ENCODE data around the gene EFNB3.

- no peak for TF ChIP-seq POLR2A (IDR thresholded peaks at IDR 0.05; ENCODE audit: low read depth, low read length)
- no peak for TF ChIP-seq CTCF (conservative IDR thresholded peaks at IDR 0.05; ENCODE audit: low read depth, low read length)
- TF ChIP-seq BHLHE40 (IDR thresholded peaks at IDR 0.05; ENCODE audit: low read depth, low read length), result no peak
- no peak for TF ChIP-seq ELK1 (IDR thresholded peaks at IDR 0.05; ENCODE audit: borderline replicate concordance, low read depth, low read length)
- TF ChIP-seq CEBPB (IDR thresholded peaks at IDR 0.05; ENCODE audit: low read depth, low read length), result no peak
- TF ChIP-seq RCOR1 (IDR thresholded peaks at IDR 0.05; ENCODE audit: insufficient replicate concordance, low read length), result no peak
- no peak for TF ChIP-seq MAZ (IDR thresholded peaks at IDR 0.05; ENCODE audit: borderline replicate concordance, low read depth, low read length)
- no peak for TF ChIP-seq RFX5 (IDR thresholded peaks at IDR 0.05; ENCODE audit: low read depth, low read length)
- no peak for TF ChIP-seq MXI1 (IDR thresholded peaks at IDR 0.05; ENCODE audit: borderline replicate concordance, low read depth, low read length)
- no peak for TF ChIP-seq RAD21 (IDR thresholded peaks at IDR 0.05; ENCODE audit: low read length)
Measured at GRCh38 chr17:7703584-7704479, 1.2 kb upstream of the EFNB3 start.
